Mucosa of descending colon (tissue), 3 donors: Measurements from ENCODE around the gene UCN3. TPM values are rescaled to one million over a fixed set of nuclear protein-coding genes. Genes with fewer than 3 reads are reported as not detected.
"Not testable (repeated sequence)": the region's sequence is repeated elsewhere in the genome, so short reads cannot be mapped to it uniquely, and the experiment has no call there.

Experiments used
- ATAC-seq: fragments of 200-7000 bp; cut with Tn5 transposase; one replicate; pipeline ENCODE4 v1.9.1; 2020; ENCODE audit warnings: mild to moderate bottlenecking, moderate library complexity
- DNase-seq, 3 donors: peaks; one replicate each; pipeline ENCODE4 v3.0.0-alpha.2; 2020
- H3K36me3 ChIP-seq: fragments of 200-600 bp; one replicate; pipeline ENCODE4 v1.8.0; 2021; ENCODE audit warnings: low read depth, mild to moderate bottlenecking
- H3K4me1 ChIP-seq: fragments of 200-600 bp; one replicate; pipeline ENCODE4 v1.8.0; 2021; ENCODE audit warnings: low read depth, mild to moderate bottlenecking
- H3K4me3 ChIP-seq: fragments of 200-600 bp; one replicate; pipeline ENCODE4 v1.8.0; 2021; ENCODE audit warnings: mild to moderate bottlenecking
- H3K9me3 ChIP-seq: fragments of 200-600 bp; one replicate; pipeline ENCODE4 v1.8.0; 2021; ENCODE audit warnings: mild to moderate bottlenecking
- intact Hi-C, 2 donors: fragments of 100-400 bp; cut with DNase I in 1 of 2; cut with micrococcal nuclease in 1 of 2; formaldehyde crosslinking; loops; one replicate each; pipeline versions ENCODE4 v1.11.0 to v1.11.1; 2022; cut with DNase I, micrococcal nuclease
- total RNA-seq, 3 donors: library from RNA; stranded (reverse); fragmentation: NEBNext Ultra II Directional in 2 of 3; extraction: Animal tissue kit (Norgen Biotek cat#: 25700) in 2 of 3; gene quantifications; one replicate each; pipeline versions ENCODE4 v1.2.1 to v1.2.4, GENCODE V29; 2021 to 2023
- TF ChIP-seq, protein P1 (sequence below): fragments of 200-600 bp; IDR thresholded peaks from one replicate; pipeline ENCODE4 v1.8.0; 2022; ENCODE audit warnings: antibody characterized with exemption, mild to moderate bottlenecking
- donor health status: DM: no; HTN: no; CAD: no; lungs with moderate emphysema.
- donor health status: DM: no; HTN: no; CAD: no.
- donor health status: DM: no; HTN: yes; CAD: no.

The UCN3 gene
- total RNA-seq, 3 donors from 2014 or later, result 1.4 to 5.9 (median 4.8) TPM

DNA sequence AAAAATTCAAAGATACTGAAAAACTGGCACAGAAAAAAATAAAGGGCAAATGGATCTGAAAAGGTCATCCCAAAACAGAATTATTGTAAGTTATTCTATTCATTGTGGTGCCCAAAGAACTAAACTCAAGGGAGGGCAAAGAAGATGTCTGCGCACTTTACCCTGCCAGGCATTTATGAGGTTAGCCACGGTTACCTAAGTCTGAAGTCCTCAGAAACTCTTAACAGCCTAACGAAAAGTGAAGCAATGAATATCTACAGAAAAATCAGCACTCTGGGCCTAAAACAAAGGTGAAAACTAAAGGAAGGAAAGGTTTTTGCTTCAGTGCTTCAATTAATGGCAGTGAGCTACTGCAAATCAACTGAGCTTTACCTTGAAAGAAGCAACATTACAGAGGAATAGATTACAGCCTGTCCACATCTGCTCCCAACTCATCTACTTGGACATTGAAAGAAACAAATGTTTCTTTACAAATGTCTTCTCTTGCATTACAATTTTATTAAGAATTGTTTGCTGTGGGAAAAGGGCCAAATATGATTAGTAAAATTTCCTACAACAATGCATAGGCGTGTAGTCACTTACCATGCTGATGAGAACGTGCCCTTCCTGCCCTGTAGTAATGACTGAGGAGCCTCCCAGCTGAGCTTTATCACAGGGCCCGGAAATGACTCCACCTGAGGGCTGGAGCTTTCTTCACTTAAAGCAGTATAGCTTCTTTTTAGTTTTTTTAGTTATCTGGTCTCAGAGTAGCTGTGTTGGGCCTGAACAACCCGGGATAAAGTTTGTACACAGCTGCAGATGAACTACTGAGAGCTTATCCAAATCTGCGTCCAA is 39.7 kb downstream of the UCN3 start, which contains the start of gene TUBAL3:
Gene TUBAL3, minus strand, starts transcription at position 621 of the 834 bp plus-strand sequence. Its CDS starts 36 bp downstream, at position 585.
- TF ChIP-seq, protein P1, sequence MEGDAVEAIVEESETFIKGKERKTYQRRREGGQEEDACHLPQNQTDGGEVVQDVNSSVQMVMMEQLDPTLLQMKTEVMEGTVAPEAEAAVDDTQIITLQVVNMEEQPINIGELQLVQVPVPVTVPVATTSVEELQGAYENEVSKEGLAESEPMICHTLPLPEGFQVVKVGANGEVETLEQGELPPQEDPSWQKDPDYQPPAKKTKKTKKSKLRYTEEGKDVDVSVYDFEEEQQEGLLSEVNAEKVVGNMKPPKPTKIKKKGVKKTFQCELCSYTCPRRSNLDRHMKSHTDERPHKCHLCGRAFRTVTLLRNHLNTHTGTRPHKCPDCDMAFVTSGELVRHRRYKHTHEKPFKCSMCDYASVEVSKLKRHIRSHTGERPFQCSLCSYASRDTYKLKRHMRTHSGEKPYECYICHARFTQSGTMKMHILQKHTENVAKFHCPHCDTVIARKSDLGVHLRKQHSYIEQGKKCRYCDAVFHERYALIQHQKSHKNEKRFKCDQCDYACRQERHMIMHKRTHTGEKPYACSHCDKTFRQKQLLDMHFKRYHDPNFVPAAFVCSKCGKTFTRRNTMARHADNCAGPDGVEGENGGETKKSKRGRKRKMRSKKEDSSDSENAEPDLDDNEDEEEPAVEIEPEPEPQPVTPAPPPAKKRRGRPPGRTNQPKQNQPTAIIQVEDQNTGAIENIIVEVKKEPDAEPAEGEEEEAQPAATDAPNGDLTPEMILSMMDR, result no peak
- DNase-seq (peak in 2 of 3 donors; percentile 53 to 70), ATAC-seq (peak; percentile 95)
- Histone ChIP-seq H3K4me1 (no peaks in the 10 kb centered on the region), H3K9me3 (no peaks in the 10 kb centered on the region), H3K36me3 (no peaks in the 10 kb centered on the region), H3K4me3 (no peak within 1 kb of the TSS)
- intact Hi-C loops, result no loop called here

DNA sequence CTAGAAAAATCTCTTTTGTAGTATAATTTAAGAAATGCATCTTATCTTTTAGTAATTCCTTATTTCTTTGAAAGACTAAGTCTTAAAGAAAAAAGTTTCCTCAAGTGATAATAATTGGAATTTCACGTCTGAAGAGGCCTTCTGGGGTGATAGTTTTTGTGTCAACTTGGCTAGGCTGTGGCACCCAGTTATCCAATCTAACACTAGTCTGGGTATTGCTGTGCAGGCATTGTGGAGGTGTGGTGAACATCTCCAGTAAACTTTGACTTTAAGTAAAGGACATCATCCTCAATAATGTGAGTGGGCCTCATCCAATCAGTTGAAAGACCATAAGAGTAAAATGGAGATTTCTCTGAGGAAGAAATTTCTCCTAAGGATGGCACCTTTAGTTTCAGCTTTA is 42.2 kb downstream of the UCN3 start:
- intact Hi-C loops, result no loop called here
- H3K4me1 ChIP-seq, result peaks cover under 1% of the 10 kb centered on the region
- ATAC-seq (no peak), DNase-seq (no peak)
- TF ChIP-seq, protein P1, result no peak
- H3K36me3 ChIP-seq, result no peaks in the 10 kb centered on the region
- no peaks in the 10 kb centered on the region for H3K9me3 ChIP-seq
- no peak overlapping the region for H3K4me3 ChIP-seq

DNA sequence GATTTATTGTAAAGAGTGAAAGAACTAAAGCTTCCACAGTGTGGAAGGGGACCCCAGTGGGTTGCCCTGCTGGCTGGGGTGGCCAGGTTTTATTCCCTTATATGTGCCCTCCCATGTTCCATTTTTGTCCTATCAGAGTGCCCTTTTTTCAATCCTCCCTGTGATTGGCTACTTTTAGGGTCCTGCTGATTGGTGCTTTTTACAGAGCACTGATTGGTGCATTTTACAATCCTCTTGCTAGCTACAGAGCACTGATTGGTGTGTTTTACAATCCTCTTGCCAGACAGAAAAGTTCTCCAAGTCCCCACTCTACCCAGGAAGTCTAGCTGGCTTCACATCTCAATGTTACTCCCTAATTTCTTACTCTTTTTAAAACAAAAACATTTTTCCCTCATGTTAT is 46.0 kb downstream of the UCN3 start:
- intact Hi-C loops, H3K9me3 ChIP-seq, ATAC-seq, DNase-seq, H3K4me1 ChIP-seq, H3K4me3 ChIP-seq, H3K36me3 ChIP-seq: not testable (repeated sequence)

DNA sequence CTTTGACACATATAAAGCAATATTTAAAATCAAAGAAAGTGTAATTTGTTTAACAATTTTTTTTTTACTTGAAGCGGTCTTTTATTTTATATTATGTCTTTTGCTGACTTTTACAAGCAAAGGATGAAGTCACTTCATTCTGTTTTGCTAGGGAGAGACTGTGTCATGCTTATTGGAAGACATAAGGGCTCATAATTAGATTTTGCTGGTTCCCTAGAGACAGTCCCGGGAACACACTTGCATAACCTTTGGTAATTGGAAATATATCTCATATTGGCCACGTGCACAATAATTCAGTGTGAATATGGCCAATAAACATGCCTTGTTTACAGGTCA is 47.1 kb downstream of the UCN3 start:
- H3K36me3 ChIP-seq, result no peaks in the 10 kb centered on the region
- no peak for DNase-seq
- ATAC-seq, result peak; percentile 4
- TF ChIP-seq, protein P1, result no peak
- H3K9me3 ChIP-seq, result no peaks in the 10 kb centered on the region
- intact Hi-C loops, result no loop called here
- no peak overlapping the region for H3K4me3 ChIP-seq
- peaks cover 3% of the 10 kb centered on the region for H3K4me1 ChIP-seq

DNA sequence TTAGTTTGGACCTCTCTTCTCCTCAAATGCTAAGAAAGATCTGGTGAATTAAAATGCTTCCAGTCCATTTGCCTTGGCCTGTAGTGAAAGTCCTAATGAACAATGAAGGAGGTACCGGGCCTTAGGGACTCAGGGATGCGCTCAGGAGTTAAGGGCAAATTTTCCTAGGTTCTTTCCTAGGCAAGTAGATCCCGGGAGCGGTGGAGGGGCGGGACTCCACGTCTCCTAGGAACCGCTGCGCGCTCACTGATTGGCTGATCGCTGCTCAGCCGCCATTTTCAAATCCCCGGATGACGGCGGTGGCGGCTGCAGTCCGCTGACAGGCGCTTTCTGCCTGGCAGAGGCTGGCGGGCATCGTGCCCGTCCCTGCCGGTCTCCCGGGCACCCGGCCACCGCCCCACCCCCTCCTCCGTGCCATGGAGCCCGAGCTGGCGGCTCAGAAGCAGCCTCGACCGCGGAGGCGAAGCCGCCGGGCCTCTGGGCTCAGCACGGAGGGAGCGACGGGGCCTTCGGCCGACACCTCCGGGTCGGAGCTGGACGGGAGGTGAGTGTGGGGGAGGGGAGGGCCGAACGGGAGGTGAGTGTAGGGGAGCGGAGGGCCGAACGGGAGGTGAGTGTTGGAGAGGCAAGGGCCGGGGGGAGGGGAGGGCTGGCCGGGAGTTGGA is 47.6 kb downstream of the UCN3 start, which contains the start of gene NET1:
Gene NET1, plus strand, starts transcription at position 281 of the 665 bp plus-strand sequence. Its CDS starts 136 bp downstream, at position 417.
- DNase-seq, result peak; percentile 89 to 95 (median 93)
- intact Hi-C loops, result no loop called here
- Histone ChIP-seq H3K4me3 (peak within 1 kb of the TSS; percentile 35), H3K9me3 (no peaks in the 10 kb centered on the region), H3K36me3 (no peaks in the 10 kb centered on the region), H3K4me1 (peaks cover 3% of the 10 kb centered on the region)
- TF ChIP-seq, protein P1, result no peak
- ATAC-seq, result peak; percentile 99
